MV-4-11 (cell line): Measurements from ENCODE around the gene MRPL41.
"Not testable (repeated sequence)": the region's sequence is repeated elsewhere in the genome, so short reads cannot be mapped to it uniquely, and the experiment has no call there.

ENCODE experiments used
- DNase-seq: peaks from one replicate; lab custom pipeline; 2025; lab: John Stamatoyannopoulos, UW

Gene MRPL41

GRCh38 chr9:137521405-137521985 is 30.2 kb upstream of the MRPL41 start:
- no peak for DNase-seq

- DNase-seq, result no peak
Observed at GRCh38 chr9:137522746-137523455, 28.8 kb upstream of the MRPL41 start.

- DNase-seq, result no peak
Observed at GRCh38 chr9:137524161-137524980, 27.3 kb upstream of the MRPL41 start.

GRCh38 chr9:137524981-137525317 is 26.7 kb upstream of the MRPL41 start:
- DNase-seq, result no peak

GRCh38 chr9:137530331-137530730 is 21.3 kb upstream of the MRPL41 start:
- DNase-seq, result no peak

- DNase-seq, result no peak
Observed at GRCh38 chr9:137531099-137531765, 20.4 kb upstream of the MRPL41 start.

- not testable (repeated sequence) for DNase-seq
Observed at GRCh38 chr9:137532891-137533468, 18.7 kb upstream of the MRPL41 start.

GRCh38 chr9:137534256-137535119 is 17.2 kb upstream of the MRPL41 start:
- peak; percentile 81 for DNase-seq

- DNase-seq, result no peak
Observed at GRCh38 chr9:137535120-137535428, 16.6 kb upstream of the MRPL41 start.

- peak; percentile 71 for DNase-seq
Observed at GRCh38 chr9:137536594-137537131, 15.0 kb upstream of the MRPL41 start.

GRCh38 chr9:137538058-137538457 is 13.6 kb upstream of the MRPL41 start:
- no peak for DNase-seq

- DNase-seq, result no peak
Observed at GRCh38 chr9:137540536-137540935, 11.1 kb upstream of the MRPL41 start.

GRCh38 chr9:137542486-137542885 is 9.2 kb upstream of the MRPL41 start:
- DNase-seq, result no peak

- DNase-seq, result no peak
Observed at GRCh38 chr9:137543237-137543963, 8.3 kb upstream of the MRPL41 start.

- DNase-seq, result peak; percentile 27
Observed at GRCh38 chr9:137544176-137544760, 7.4 kb upstream of the MRPL41 start.

GRCh38 chr9:137545123-137545522 is 6.6 kb upstream of the MRPL41 start:
- DNase-seq, result no peak

- no peak for DNase-seq
Observed at GRCh38 chr9:137547687-137548543, 3.8 kb upstream of the MRPL41 start.

- peak; percentile 55 for DNase-seq
Observed at GRCh38 chr9:137550231-137550621, 1.5 kb upstream of the MRPL41 start, which contains the start of gene PNPLA7. Gene PNPLA7 (minus strand): TSS chr9:137550402. CDS start chr9:137550197, 205 bp downstream.

- not testable (repeated sequence) for DNase-seq
Observed at GRCh38 chr9:137550958-137551263, 768 bp upstream of the MRPL41 start.
